SK-N-SH treated with all-trans-retinoic acid at 6 μM for 48 hours (cell line): Measurements from ENCODE around the gene MYH6.

Experiments
- ATAC-seq: fragments of 200-7000 bp; cut with Tn5 transposase; 3 replicates; pipeline ENCODE4 v1.9.1; 2020; ENCODE audit warnings: mild to moderate bottlenecking, moderate library complexity
- ARNTL ChIP-seq: fragments of 450-650 bp; formaldehyde crosslinking; IDR thresholded peaks from 2 replicates; pipeline ENCODE4 v1.5.0; 2020; ENCODE audit warnings: low read depth, mild to moderate bottlenecking, moderate library complexity, borderline replicate concordance
- BACH2 ChIP-seq: fragments of 250-450 bp; sonication (Bioruptor Pico); IDR thresholded peaks from 2 replicates; pipeline ENCODE4 v1.9.0; 2021; ENCODE audit warnings: mild to moderate bottlenecking, borderline replicate concordance
- CREB5 ChIP-seq: fragments of 250-450 bp; sonication (Bioruptor Pico); IDR thresholded peaks from 2 replicates; pipeline ENCODE4 v1.5.1; 2020; ENCODE audit warnings: low read depth, mild to moderate bottlenecking, moderate library complexity
- CSDC2 ChIP-seq: fragments of 250-450 bp; sonication (Bioruptor Pico); IDR thresholded peaks from 2 replicates; pipeline ENCODE4 v1.5.0; 2020; ENCODE audit warnings: mild to moderate bottlenecking, moderate library complexity
- CSRNP3 ChIP-seq: fragments of 250-450 bp; sonication (Bioruptor Pico); IDR thresholded peaks from 2 replicates; pipeline ENCODE4 v1.5.1; 2021; ENCODE audit warnings: mild to moderate bottlenecking, moderate library complexity
- ESRRG ChIP-seq: fragments of 250-450 bp; sonication (Bioruptor Pico); IDR thresholded peaks from 2 replicates; pipeline ENCODE4 v1.6.1; 2021; ENCODE audit warnings: mild to moderate bottlenecking
- GLIS3 ChIP-seq: fragments of 250-450 bp; sonication (Bioruptor Pico); IDR thresholded peaks from 2 replicates; pipeline ENCODE4 v1.5.0; 2020; ENCODE audit warnings: mild to moderate bottlenecking, moderate library complexity
- OSR1 ChIP-seq: fragments of 250-450 bp; sonication (Bioruptor Pico); IDR thresholded peaks from 2 replicates; pipeline ENCODE4 v1.8.0; 2022; ENCODE audit warnings: moderate library complexity, mild to moderate bottlenecking, inconsistent platforms
- PATZ1 ChIP-seq: fragments of 250-450 bp; sonication (Bioruptor Pico); IDR thresholded peaks from 2 replicates; pipeline ENCODE4 v1.8.0; 2020; ENCODE audit warnings: mild to moderate bottlenecking, moderate library complexity, borderline replicate concordance
- POU6F1 ChIP-seq: fragments of 250-450 bp; sonication (Bioruptor Pico); IDR thresholded peaks from 2 replicates; pipeline ENCODE4 v1.8.0; 2021; ENCODE audit warnings: low read depth, mild to moderate bottlenecking, moderate library complexity, borderline replicate concordance
- PPARA ChIP-seq: fragments of 250-450 bp; sonication (Bioruptor Pico); IDR thresholded peaks from 2 replicates; pipeline ENCODE4 v1.5.0; 2020; ENCODE audit warnings: mild to moderate bottlenecking, borderline replicate concordance
- RARB ChIP-seq: fragments of 250-450 bp; sonication (Bioruptor Pico); IDR thresholded peaks from 2 replicates; pipeline ENCODE4 v1.8.0; 2021; ENCODE audit warnings: mild to moderate bottlenecking, moderate library complexity
- SNAI2 ChIP-seq: fragments of 250-450 bp; sonication (Bioruptor Pico); IDR thresholded peaks from 2 replicates; pipeline ENCODE4 v1.5.0; 2020; ENCODE audit warnings: mild to moderate bottlenecking, moderate library complexity
- TCF4 ChIP-seq: fragments of 250-450 bp; sonication (Bioruptor Pico); IDR thresholded peaks from 2 replicates; pipeline ENCODE4 v1.8.0; 2021; ENCODE audit warnings: mild to moderate bottlenecking, moderate library complexity, borderline replicate concordance
- TOX ChIP-seq: fragments of 250-450 bp; sonication (Bioruptor Pico); IDR thresholded peaks from 2 replicates; pipeline ENCODE4 v1.8.0; 2021; ENCODE audit warnings: mild to moderate bottlenecking, moderate library complexity, borderline replicate concordance
- TSHZ2 ChIP-seq: fragments of 250-450 bp; sonication (Bioruptor Pico); IDR thresholded peaks from 2 replicates; pipeline ENCODE4 v1.5.0; 2020; ENCODE audit warnings: mild to moderate bottlenecking, moderate library complexity
- ZC3H10 ChIP-seq: fragments of 250-450 bp; sonication (Bioruptor Pico); IDR thresholded peaks from 2 replicates; pipeline ENCODE4 v1.5.1; 2021; ENCODE audit warnings: mild to moderate bottlenecking, moderate library complexity
- ZNF565 ChIP-seq: fragments of 450-650 bp; formaldehyde crosslinking; conservative IDR thresholded peaks from 2 replicates; pipeline ENCODE4 v1.5.0; 2020; ENCODE audit warnings: low read depth, mild to moderate bottlenecking, moderate library complexity
- ZNF8 ChIP-seq: fragments of 450-650 bp; formaldehyde crosslinking; IDR thresholded peaks from 2 replicates; pipeline ENCODE4 v1.5.0; 2020; ENCODE audit warnings: mild to moderate bottlenecking, moderate library complexity

The MYH6 gene

GRCh38 chr14:23433457-23433856 is 25.4 kb upstream of the MYH6 start:
- ATAC-seq: no peak
- TF ChIP-seq RARB (no peak), ZNF565 (no peak), BACH2 (CRISPR knock-in tag) (no peak), POU6F1 (CRISPR knock-in tag) (no peak), SNAI2 (CRISPR knock-in tag) (no peak), PATZ1 (no peak), TOX (CRISPR knock-in tag) (no peak), ARNTL (no peak), PPARA (CRISPR knock-in tag) (no peak), GLIS3 (CRISPR knock-in tag) (no peak), CSRNP3 (CRISPR knock-in tag) (no peak), CSDC2 (CRISPR knock-in tag) (no peak), TCF4 (CRISPR knock-in tag) (no peak), ZNF8 (no peak), CREB5 (no peak), ESRRG (CRISPR knock-in tag) (no peak), TSHZ2 (CRISPR knock-in tag) (no peak), ZC3H10 (CRISPR knock-in tag) (no peak), OSR1 (CRISPR knock-in tag) (no peak)
- TF ChIP-seq, all 23 proteins: peak for 0

GRCh38 chr14:23432946-23433345 is 24.9 kb upstream of the MYH6 start:
- TF ChIP-seq TOX (CRISPR knock-in tag) (no peak), TSHZ2 (CRISPR knock-in tag) (no peak), CSRNP3 (CRISPR knock-in tag) (no peak)
- ATAC-seq: no peak
